Measurements from ENCODE around the gene MRM3.

DNA sequence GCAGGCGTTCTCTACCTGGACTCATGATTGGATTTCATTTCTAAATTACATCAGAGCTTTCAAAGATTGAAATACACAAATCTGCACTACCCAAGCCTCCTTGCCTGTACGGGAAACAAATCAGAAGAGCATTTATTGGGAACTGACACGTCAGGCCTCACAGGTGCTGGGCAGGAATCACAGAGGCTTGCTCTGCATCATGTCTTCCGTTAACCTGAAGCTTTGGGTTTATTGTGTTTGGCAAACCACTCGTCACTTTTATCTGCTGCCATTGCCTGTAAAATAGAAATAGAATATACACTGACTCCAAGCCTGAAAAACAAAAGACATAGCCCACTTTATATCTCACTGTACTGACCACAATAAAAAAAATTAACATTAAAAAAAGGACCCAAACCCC is 22.2 kb upstream of the MRM3 start:
- TF ChIP-seq, protein P1, sequence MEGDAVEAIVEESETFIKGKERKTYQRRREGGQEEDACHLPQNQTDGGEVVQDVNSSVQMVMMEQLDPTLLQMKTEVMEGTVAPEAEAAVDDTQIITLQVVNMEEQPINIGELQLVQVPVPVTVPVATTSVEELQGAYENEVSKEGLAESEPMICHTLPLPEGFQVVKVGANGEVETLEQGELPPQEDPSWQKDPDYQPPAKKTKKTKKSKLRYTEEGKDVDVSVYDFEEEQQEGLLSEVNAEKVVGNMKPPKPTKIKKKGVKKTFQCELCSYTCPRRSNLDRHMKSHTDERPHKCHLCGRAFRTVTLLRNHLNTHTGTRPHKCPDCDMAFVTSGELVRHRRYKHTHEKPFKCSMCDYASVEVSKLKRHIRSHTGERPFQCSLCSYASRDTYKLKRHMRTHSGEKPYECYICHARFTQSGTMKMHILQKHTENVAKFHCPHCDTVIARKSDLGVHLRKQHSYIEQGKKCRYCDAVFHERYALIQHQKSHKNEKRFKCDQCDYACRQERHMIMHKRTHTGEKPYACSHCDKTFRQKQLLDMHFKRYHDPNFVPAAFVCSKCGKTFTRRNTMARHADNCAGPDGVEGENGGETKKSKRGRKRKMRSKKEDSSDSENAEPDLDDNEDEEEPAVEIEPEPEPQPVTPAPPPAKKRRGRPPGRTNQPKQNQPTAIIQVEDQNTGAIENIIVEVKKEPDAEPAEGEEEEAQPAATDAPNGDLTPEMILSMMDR (IDR thresholded peaks at IDR 0.05), result no peak
- TF ChIP-seq POLR2A (IDR thresholded peaks at IDR 0.05) (no peak), POLR2AphosphoS5 (IDR thresholded peaks at IDR 0.05) (no peak)

All from gastroesophageal sphincter (tissue), 3 donors.